ENCODE measurements around the gene EFHD1. TPM values are rescaled to one million over a fixed set of nuclear protein-coding genes. Genes with fewer than 3 reads are reported as not detected.
A peak's percentile ranks its signal among the peaks of the same experiment; 100 is the strongest.
"Not testable (repeated sequence)": the region's sequence is repeated elsewhere in the genome, so short reads cannot be mapped to it uniquely, and the experiment has no call there.

Gene EFHD1
- polyA plus RNA-seq, 5 donors, result 3.3 to 15.1 (median 4.4) TPM

DNA sequence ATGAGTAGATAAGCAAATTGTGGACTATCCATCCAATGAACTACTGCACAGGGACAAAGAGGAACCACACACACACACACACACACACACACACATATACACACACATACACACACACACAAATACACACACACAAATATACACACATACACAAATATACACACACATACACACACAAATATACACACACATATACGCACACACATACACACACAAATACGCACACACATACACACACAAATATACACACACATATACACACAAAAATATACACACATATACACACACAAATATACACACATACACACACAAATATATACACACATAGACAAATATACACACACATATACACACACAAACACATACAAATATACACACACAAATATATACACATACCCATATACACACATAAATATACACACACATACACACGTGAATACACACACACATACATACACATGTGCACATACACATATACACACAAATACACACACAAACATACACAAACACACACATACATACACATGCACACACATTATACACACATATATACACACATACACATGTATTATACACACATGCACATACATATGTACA, 19.8 kb upstream of the EFHD1 start:
- DNase-seq, result no peak

GRCh38 chr2:232615339-232615738, 18.1 kb upstream of the EFHD1 start:
- DNase-seq, result no peak

GRCh38 chr2:232621186-232621585, 12.2 kb upstream of the EFHD1 start:
- DNase-seq, result no peak

DNA sequence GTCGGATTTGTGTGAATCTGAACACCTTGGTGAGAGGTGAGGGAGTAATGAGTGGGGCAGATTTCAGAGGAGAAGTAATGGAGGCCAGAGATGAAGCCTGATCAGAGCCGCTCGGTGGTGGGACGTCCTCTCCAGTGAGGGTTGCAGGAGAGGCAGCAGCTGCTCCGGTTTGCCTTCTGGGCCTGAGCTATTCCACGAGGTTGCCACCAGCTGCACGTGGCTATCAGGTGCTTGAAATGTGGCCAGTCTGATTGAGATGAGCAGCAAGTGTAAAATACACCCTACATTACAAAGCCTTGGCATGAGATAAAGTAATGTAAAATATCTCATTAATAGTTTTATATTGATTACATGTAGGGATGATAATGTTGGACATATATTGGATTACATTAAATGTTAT, 10.8 kb upstream of the EFHD1 start:
- no peak for DNase-seq

- no peak for DNase-seq
Observed at GRCh38 chr2:232623768-232624765, 9.3 kb upstream of the EFHD1 start.

- DNase-seq, result no peak
Observed at GRCh38 chr2:232626584-232626983, 6.8 kb upstream of the EFHD1 start.

DNA sequence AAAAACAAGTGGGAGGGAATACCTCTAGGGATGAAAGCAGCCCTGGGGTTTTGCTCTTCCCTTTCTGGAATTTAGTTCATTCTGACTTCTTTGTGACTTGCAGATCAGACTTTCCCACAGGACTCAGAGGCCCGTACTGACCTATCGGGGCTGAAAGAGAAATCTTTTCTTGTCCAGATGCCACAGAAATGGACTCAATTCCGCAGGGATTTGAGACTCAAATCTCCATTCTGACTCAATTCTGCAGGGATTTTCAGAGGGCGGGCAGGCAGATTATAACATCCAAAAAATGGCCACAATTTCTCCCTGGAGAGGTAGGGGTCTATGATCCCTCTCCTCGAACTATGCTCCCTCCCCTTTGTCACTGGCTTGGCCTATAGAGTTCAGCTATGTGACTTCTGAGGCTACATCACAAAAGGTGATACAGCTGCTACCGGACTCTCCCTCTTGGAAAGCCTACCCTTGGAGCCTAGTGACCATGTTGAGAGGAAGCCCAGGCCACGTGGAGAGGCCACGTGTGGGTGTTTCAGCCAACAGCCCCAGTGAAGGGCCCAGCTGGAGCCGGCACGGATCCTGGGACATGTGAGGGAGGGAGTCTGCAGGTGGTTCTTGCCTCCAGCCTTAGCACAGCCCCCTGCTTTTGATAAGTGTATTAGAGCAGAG, 4.8 kb upstream of the EFHD1 start:
- DNase-seq, result no peak

GRCh38 chr2:232629129-232629475, 4.3 kb upstream of the EFHD1 start:
- no peak for DNase-seq

DNA sequence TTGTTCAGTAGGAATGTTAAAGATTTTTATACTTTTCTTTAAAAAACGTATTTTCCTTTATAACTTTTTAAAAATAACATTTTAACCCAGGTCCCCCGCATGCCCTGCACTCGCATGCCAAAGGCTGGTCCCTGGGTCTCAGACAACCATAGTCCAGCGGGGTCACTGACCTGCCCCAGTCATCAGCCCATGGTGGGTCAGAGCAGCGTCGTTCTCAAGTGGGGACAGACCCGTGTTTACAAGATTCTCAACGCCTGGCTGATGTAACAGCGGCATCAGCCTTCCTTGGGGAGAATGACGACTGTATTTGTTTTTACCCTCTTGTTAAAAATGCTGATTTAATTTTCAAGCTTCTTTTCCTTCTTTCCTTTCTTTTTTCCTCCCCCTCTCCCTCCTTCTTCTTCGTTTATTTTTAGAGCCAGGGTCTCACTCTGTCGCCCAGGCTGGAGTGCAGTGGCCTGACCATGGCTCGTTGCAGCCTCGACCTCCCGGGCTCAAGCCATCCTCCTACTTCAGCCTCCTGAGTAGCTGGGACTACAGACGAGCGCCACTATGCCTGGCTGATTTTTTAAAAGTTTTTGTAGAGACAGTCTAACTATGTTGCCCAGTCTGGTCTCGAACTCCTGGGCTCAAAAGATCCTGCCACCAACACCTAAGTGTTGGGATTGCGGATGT, 1.0 kb upstream of the EFHD1 start:
- no peak for DNase-seq

GRCh38 chr2:232632904-232633412, 446 bp upstream of the EFHD1 start:
- DNase-seq, result peak in 1 of 2 donors; percentile 32

- peak in 1 of 2 donors; percentile 14 for DNase-seq
Observed at GRCh38 chr2:232634206-232635150, 1.1 kb downstream of the EFHD1 start.

- DNase-seq, result not testable (repeated sequence)
Observed at GRCh38 chr2:232635376-232635775, 2.0 kb downstream of the EFHD1 start.

DNA sequence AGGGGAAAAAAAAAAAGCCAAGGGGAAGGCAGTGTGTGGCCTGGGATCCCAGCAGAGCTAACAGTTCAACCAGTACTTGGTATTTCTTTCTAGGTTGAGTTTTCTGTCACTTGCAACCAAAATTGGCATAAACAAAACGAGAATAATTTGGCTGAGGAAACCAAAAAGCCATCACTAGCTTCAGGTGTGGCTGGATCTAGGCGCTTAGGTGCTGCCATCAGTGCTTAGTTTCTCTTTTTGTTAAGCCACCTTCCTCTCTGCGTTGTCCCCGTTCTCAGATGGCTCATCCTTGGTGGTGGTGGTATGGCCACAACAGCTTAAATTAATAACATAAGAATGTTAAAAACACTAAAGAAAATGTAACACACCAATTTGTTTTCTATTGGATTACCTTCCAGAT, 2.4 kb downstream of the EFHD1 start:
- no peak for DNase-seq

- DNase-seq, result no peak
Observed at GRCh38 chr2:232636788-232637420, 3.5 kb downstream of the EFHD1 start.

DNA sequence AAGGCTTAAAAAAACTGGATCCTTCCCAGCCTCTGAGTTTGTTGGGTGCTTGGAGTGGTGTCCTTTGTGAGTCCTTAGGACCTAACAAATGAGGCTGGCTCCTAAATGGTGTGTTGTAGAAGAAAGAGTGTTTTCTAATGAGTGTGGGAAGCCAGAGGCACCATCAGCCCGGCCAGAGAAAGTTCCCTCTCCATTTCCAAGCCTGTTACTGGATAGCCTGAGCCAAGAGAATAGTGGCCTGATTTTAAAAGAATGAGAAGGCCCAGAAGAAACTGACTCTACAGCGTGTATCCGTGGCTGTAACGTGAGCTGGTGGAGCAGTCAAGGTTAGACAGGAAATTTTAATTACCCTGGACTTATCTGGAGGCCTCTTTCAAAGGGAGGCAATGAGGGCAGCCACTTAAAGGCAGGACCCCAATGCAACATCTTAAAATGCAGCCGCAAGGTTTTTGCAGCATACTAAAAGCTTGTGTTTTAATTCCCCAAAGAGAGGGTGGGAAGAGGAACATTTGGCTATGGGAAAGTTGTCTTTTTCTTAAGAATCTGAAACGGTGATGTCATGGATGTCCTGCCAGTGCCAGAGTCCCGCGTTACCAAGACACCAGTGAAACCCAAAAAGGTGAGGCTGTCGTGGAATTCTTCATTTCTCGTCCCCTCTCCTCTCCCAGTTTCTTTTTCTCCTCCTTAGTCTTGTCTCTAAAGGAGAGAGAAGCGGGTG, 4.6 kb downstream of the EFHD1 start:
- no peak for DNase-seq

- DNase-seq, result no peak
Observed at GRCh38 chr2:232641153-232641848, 7.9 kb downstream of the EFHD1 start.

GRCh38 chr2:232643147-232643425, 9.7 kb downstream of the EFHD1 start:
- DNase-seq, result no peak

DNA sequence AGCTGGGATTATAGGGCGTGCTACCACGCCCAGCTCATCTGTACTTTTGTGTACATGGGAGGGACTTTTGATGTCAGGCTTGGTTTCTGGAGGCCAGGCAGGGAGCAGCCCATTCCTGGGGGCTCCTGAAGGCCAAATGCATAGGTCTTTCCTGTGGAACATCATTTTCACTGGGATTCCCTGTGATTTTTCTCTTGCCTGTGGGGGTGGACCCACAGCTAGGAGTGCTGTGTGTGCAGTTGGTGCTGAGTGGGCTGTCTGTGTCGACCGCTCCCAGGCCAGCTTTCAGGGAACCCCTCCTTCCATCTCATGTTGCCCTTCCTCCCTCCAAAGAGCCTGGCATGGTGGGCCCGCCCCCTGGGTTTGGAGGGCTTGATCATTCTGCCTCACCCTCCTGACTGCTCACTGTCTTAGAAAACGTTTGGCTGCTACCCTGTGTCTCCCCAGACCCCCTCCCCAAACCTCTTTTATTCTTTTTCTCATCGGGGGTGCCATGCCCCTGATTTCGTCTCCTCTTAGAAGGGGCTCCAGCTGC, 10.5 kb downstream of the EFHD1 start:
- DNase-seq, result no peak

- DNase-seq, result no peak
Observed at GRCh38 chr2:232645061-232645460, 11.7 kb downstream of the EFHD1 start.

All from right lung (tissue), 5 donors.